H1 (cell line): ENCODE measurements around the gene OR2V1. TPM values are rescaled to one million over a fixed set of nuclear protein-coding genes. Genes with fewer than 3 reads are reported as not detected.

Source experiments
- CTCF ChIA-PET: fragments of 300-600 bp; sonication (Branson Sonifier 250); formaldehyde crosslinking; loops from one replicate; lab custom pipeline; 2021; ENCODE audit not compliant: partially characterized antibody; lab: Charles Lee
- POLR2A ChIA-PET: fragments of 300-600 bp; sonication (Branson Sonifier 250); formaldehyde crosslinking; loops from one replicate; lab custom pipeline; 2021; ENCODE audit warnings: inconsistent platforms; ENCODE audit not compliant: partially characterized antibody; lab: Charles Lee
- DNase-seq, 2 experiments: peaks; one replicate each; pipeline versions ENCODE4 v3.0.0 to v3.0.0-alpha.2; 2010 to 2022; ENCODE audit warnings: low spot score in 2 of 2, low read depth in 1 of 2, mixed read lengths in 1 of 2
- FAIRE-seq: peaks from 2 replicates; lab custom pipeline; 2011; peaks lifted over from hg19 to GRCh38; lab: Jason Lieb, UNC
- H2AFZ ChIP-seq: 2 replicates; pipeline ENCODE4 v1.8.1; 2012; ENCODE audit warnings: low read length, inconsistent platforms
- H2AK5ac ChIP-seq: 2 replicates; pipeline ENCODE4 v1.6.1; 2013; ENCODE audit warnings: low read depth, low read length
- H2BK120ac ChIP-seq: replicated peaks from 2 replicates; pipeline ENCODE3; 2013; ENCODE audit warnings: low read depth, low read length, inconsistent platforms
- H2BK12ac ChIP-seq: 2 replicates; pipeline ENCODE4 v1.6.1; 2013; ENCODE audit warnings: low read depth, low read length
- H2BK15ac ChIP-seq: 2 replicates; pipeline ENCODE4 v1.6.1; 2013; ENCODE audit warnings: low read length
- H2BK20ac ChIP-seq: 2 replicates; pipeline ENCODE4 v1.6.1; 2013; ENCODE audit warnings: low read length
- H2BK5ac ChIP-seq: 2 replicates; pipeline ENCODE4 v1.6.1; 2013; ENCODE audit warnings: low read depth, low read length
- H3K14ac ChIP-seq: 2 replicates; pipeline ENCODE4 v1.6.1; 2013; ENCODE audit warnings: inconsistent platforms; ENCODE audit not compliant: insufficient read length
- H3K18ac ChIP-seq: 2 replicates; pipeline ENCODE4 v1.6.1; 2013; ENCODE audit warnings: low read length; ENCODE audit errors: extremely low read depth
- H3K23ac ChIP-seq: 2 replicates; pipeline ENCODE4 v1.6.1; 2013; ENCODE audit warnings: inconsistent platforms; ENCODE audit not compliant: insufficient read length
- H3K23me2 ChIP-seq: 2 replicates; pipeline ENCODE4 v1.6.1; 2013; ENCODE audit warnings: low read depth, low read length
- H3K27ac ChIP-seq: 2 replicates; pipeline ENCODE4 v1.6.1; 2011; ENCODE audit warnings: low read depth, low read length, inconsistent platforms
- H3K27me3 ChIP-seq, 4 experiments: replicated peaks in 1 of 4; 1 replicate in 1 of 4; 2 replicates in 3 of 4; pipeline versions ENCODE4 v1.6.1 to v1.8.1; 2011 to 2013; ENCODE audit warnings: low read length in 3 of 4, mild to moderate bottlenecking in 3 of 4, inconsistent platforms in 2 of 4, mixed read lengths in 2 of 4, moderate library complexity in 1 of 4; ENCODE audit not compliant: control insufficient read depth in 3 of 4, insufficient read depth in 3 of 4; ENCODE audit errors: extremely low read depth in 1 of 4
- H3K36me3 ChIP-seq, 4 experiments: 2 replicates each; pipeline versions ENCODE4 v1.6.1 to v1.8.1; 2011 to 2013; ENCODE audit warnings: mild to moderate bottlenecking in 4 of 4, low read length in 3 of 4, moderate library complexity in 2 of 4, control low read depth in 1 of 4, inconsistent platforms in 1 of 4; ENCODE audit not compliant: insufficient read depth in 4 of 4, control insufficient read depth in 2 of 4
- H3K4ac ChIP-seq: replicated peaks from 2 replicates; pipeline ENCODE3; 2013; ENCODE audit warnings: low read length, low read depth, mixed read lengths, inconsistent platforms; ENCODE audit not compliant: insufficient read length
- H3K4me1 ChIP-seq, 4 experiments: replicated peaks in 1 of 4; 1 replicate in 1 of 4; 2 replicates in 3 of 4; pipeline versions ENCODE4 v1.6.1 to v1.8.1; 2011 to 2013; ENCODE audit warnings: low read length in 3 of 4, inconsistent platforms in 2 of 4, mixed read lengths in 1 of 4; ENCODE audit not compliant: insufficient read depth in 4 of 4, control insufficient read depth in 3 of 4
- H3K4me2 ChIP-seq, 2 experiments: 2 replicates each; pipeline versions ENCODE4 v1.6.1 to v1.8.1; 2011 to 2013; ENCODE audit warnings: low read depth in 2 of 2, low read length in 2 of 2, control low read depth in 1 of 2, inconsistent platforms in 1 of 2, mild to moderate bottlenecking in 1 of 2; ENCODE audit not compliant: insufficient read depth in 1 of 2
- H3K4me3 ChIP-seq, 4 experiments: fragments of 200-600, 300-600 bp in 1 of 4; sonication (generic), shearing (Covaris generic), sonication (Bioruptor Twin) in 1 of 4; 2 replicates each; pipeline versions ENCODE4 v1.5.1 to v1.8.1; 2011 to 2016; ENCODE audit warnings: low read length in 4 of 4, low read depth in 3 of 4, control low read depth in 2 of 4, inconsistent platforms in 2 of 4, mild to moderate bottlenecking in 2 of 4, mixed read lengths in 1 of 4, moderate library complexity in 1 of 4; ENCODE audit not compliant: insufficient read depth in 2 of 4; ENCODE audit errors: extremely low read depth in 1 of 4
- H3K56ac ChIP-seq: replicated peaks from 2 replicates; pipeline ENCODE3; 2013; ENCODE audit warnings: low read depth, mild to moderate bottlenecking, mixed read lengths, low read length, inconsistent platforms; ENCODE audit not compliant: insufficient read length
- H3K79me1 ChIP-seq: 2 replicates; pipeline ENCODE4 v1.6.1; 2013; ENCODE audit warnings: low read depth, low read length, control low read depth
- H3K79me2 ChIP-seq, 2 experiments: 2 replicates each; pipeline versions ENCODE4 v1.6.1 to v1.8.1; 2012 to 2013; ENCODE audit warnings: low read length in 2 of 2, mild to moderate bottlenecking in 2 of 2, inconsistent platforms in 1 of 2; ENCODE audit not compliant: insufficient read depth in 2 of 2, control insufficient read depth in 1 of 2
- H3K9ac ChIP-seq, 4 experiments: replicated peaks in 1 of 4; 1 replicate in 1 of 4; 2 replicates in 3 of 4; pipeline versions ENCODE4 v1.6.1 to v1.8.1; 2011 to 2013; ENCODE audit warnings: low read depth in 3 of 4, low read length in 3 of 4, control low read depth in 2 of 4, mild to moderate bottlenecking in 2 of 4, moderate library complexity in 2 of 4, inconsistent platforms in 1 of 4; ENCODE audit errors: extremely low read depth in 1 of 4
- H3K9me3 ChIP-seq, 2 experiments: 2 replicates each; pipeline versions ENCODE4 v1.6.1 to v1.8.1; 2012 to 2013; ENCODE audit warnings: mild to moderate bottlenecking in 2 of 2, moderate library complexity in 2 of 2, control low read depth in 1 of 2, inconsistent platforms in 1 of 2, low read depth in 1 of 2, low read length in 1 of 2, mixed read lengths in 1 of 2; ENCODE audit not compliant: insufficient read depth in 2 of 2
- H4K20me1 ChIP-seq, 2 experiments: replicated peaks in 1 of 2; 2 replicates each; pipeline versions ENCODE3 to v1.8.1; 2011 to 2013; ENCODE audit warnings: inconsistent platforms in 2 of 2, low read length in 2 of 2, mild to moderate bottlenecking in 1 of 2; ENCODE audit not compliant: insufficient read depth in 2 of 2, control insufficient read depth in 1 of 2
- H4K5ac ChIP-seq: 2 replicates; pipeline ENCODE4 v1.6.1; 2013; ENCODE audit warnings: low read length, low read depth, mixed read lengths, inconsistent platforms; ENCODE audit not compliant: insufficient read length
- H4K8ac ChIP-seq: 2 replicates; pipeline ENCODE4 v1.8.0; 2013; ENCODE audit warnings: mild to moderate bottlenecking, moderate library complexity, low read length, inconsistent platforms; ENCODE audit not compliant: insufficient read depth; ENCODE audit errors: extremely low read depth
- H4K91ac ChIP-seq: replicated peaks from 2 replicates; pipeline ENCODE3; 2013; ENCODE audit warnings: low read length, mixed read lengths, inconsistent platforms; ENCODE audit not compliant: insufficient read length
- CREB1 ChIP-seq: IDR thresholded peaks from 2 replicates; pipeline ENCODE4 v1.6.1; 2012; ENCODE audit warnings: inconsistent platforms
- MAFK ChIP-seq: IDR thresholded peaks from 2 replicates; pipeline ENCODE4 v1.6.1; 2012; ENCODE audit warnings: low read depth, mild to moderate bottlenecking, improper control_type of control experiment, low read length
- POLR2A ChIP-seq, 2 experiments: IDR thresholded peaks; 1 replicate in 1 of 2; 2 replicates in 1 of 2; pipeline ENCODE4 v1.6.1; 2011; ENCODE audit warnings: low read depth in 2 of 2, low read length in 2 of 2, mild to moderate bottlenecking in 2 of 2; ENCODE audit errors: control extremely low read depth in 1 of 2
- POLR2AphosphoS5 ChIP-seq: IDR thresholded peaks from 2 replicates; pipeline ENCODE4 v1.6.1; 2011; ENCODE audit warnings: low read depth, low read length
- WGBS, 2 experiments: shearing (Covaris generic) in 1 of 2; methylation state at CpG; one replicate each; pipeline versions ENCODE4 v1.1.6 to v1.1.7; 2013 to 2015; ENCODE audit warnings: low lambda C conversion rate in 2 of 2, mixed read lengths in 2 of 2, inconsistent platforms in 1 of 2, low coverage in 1 of 2, missing lambda C conversion rate in 1 of 2; ENCODE audit not compliant: insufficient replicate concordance in 2 of 2, insufficient coverage in 1 of 2, insufficient read length in 1 of 2; ENCODE audit errors: extremely low coverage in 1 of 2, missing lambda C conversion rate in 1 of 2; 5-methylcytosine and 5-hydroxymethylcytosine counted together
- polyA plus RNA-seq, 7 experiments: library from polyadenylated mRNA; depleted of rRNA in 3 of 7; stranded (reverse) in 5 of 7; unstranded in 2 of 7; fragments of >200 nt in 5 of 7; fragments of 200-250 nt in 2 of 7; gene quantifications; 1 replicate in 5 of 7; 2 replicates in 1 of 7; 4 replicates in 1 of 7; pipeline versions ENCODE4 v1.2.1 to v1.2.3, GENCODE V29; 2011 to 2013; ENCODE audit warnings: missing spikeins in 2 of 7, mixed read lengths in 2 of 7
- total RNA-seq: library from RNA; stranded (reverse); fragmentation: NEBNext Ultra II Directional; extraction: Animal tissue kit (Norgen Biotek cat#: 25700); gene quantifications from 2 replicates; pipeline ENCODE4 v1.2.1, GENCODE V29; 2021

The OR2V1 gene
- total and polyA plus RNA-seq, 2 of the 8 experiments (the other 6 are each of a cell fraction or from before 2014, with no cell fraction given) = not detected

- Histone ChIP-seq H3K56ac (no peak overlapping the region), H2BK5ac (no peak overlapping the region; the same call in 1 of the 2 replicates), H3K23ac (no peak overlapping the region), H3K4ac (no peak overlapping the region), H3K9me3 (no peaks in the 10 kb centered on the region), H3K79me1 (no peaks in the 10 kb centered on the region), H2BK12ac (no peak overlapping the region), H4K5ac (no peak overlapping the region), H2BK15ac (peak overlapping the region; percentile 92; the same call in 1 of the 2 replicates), H3K18ac (no peak overlapping the region), H3K4me3 (peak overlapping the region; percentile 47 to 73 (median 61)), H4K91ac (no peak overlapping the region), H3K4me2 (peak overlapping the region; percentile 71 to 95), H2AK5ac (no peak overlapping the region), H3K27ac (no peak overlapping the region), H2BK120ac (no peak overlapping the region), H3K14ac (no peak overlapping the region), H2BK20ac (peak overlapping the region; percentile 86; the same call in 1 of the 2 replicates), H3K23me2 (peaks cover 21% of the 10 kb centered on the region), H3K9ac (peak overlapping the region in 1 of 4 experiments; percentile 22; a peak in 1 of 7 replicates), H3K27me3 (peaks cover 6 to 35% (median 25%) of the 10 kb centered on the region in 4 experiments; a peak in 6 of 7 replicates), H4K20me1 (no peaks in the 10 kb centered on the region), H4K8ac (no peak overlapping the region), H3K79me2 (no peaks in the 10 kb centered on the region), H3K4me1 (peaks cover 0 to 3% (median 0%) of the 10 kb centered on the region in 4 experiments; a peak in 3 of 7 replicates), H2AFZ (peak overlapping the region; percentile 93; the same call in 1 of the 2 replicates), H3K36me3 (no peaks in the 10 kb centered on the region)
- DNase-seq = no peak
- ChIA-PET POLR2A (interaction anchor here (0.9 to 1.8 kb wide), 4 partner anchors 16 to 55 kb away, joined by 4 to 6 read pairs (median 5); partner anchors contain the start of gene TRIM41), CTCF (interaction anchor here (0.6 to 2.1 kb wide), 22 partner anchors 8 to 469 kb away, joined by 3 to 26 read pairs (median 4); no protein-coding TSS in a partner anchor)
- no peak for FAIRE-seq
- WGBS, 2 experiments = 21% methylated on average over 14 of the region's 14 CpGs; no CpG with 5 or more reads in 1 of the 2 experiments
- no peak for TF ChIP-seq POLR2A (IDR thresholded peaks at IDR 0.05; ENCODE audit: control extremely low read depth in 1 of 2, low read depth in 2 of 2, low read length in 2 of 2)
- 0 out of 2 replicates have a peak, but pooled peaks have one; percentile 15 for TF ChIP-seq CREB1
- no peak for TF ChIP-seq MAFK
- TF ChIP-seq POLR2AphosphoS5 = no peak
These were observed 37.7 kb upstream of the OR2V1 start for GRCh38 chr5:181168595-181169118.
